Peyer's patch (tissue), 4 donors: ENCODE results near the gene TDRD12. TPM values are rescaled to one million over a fixed set of nuclear protein-coding genes. Genes with fewer than 3 reads are reported as not detected.
"Not testable (repeated sequence)": the region's sequence is repeated elsewhere in the genome, so short reads cannot be mapped to it uniquely, and the experiment has no call there.

Experiments
- DNase-seq, 3 donors: peaks; one replicate each; pipeline ENCODE4 v3.0.0-alpha.2; 2017 to 2019
- H3K27ac ChIP-seq, 4 donors: fragments of 200-600 bp; sonication (generic); one replicate each; pipeline ENCODE4 v1.5.1; 2016 to 2019
- H3K27me3 ChIP-seq, 2 donors: fragments of 200-600 bp; sonication (generic); one replicate each; pipeline ENCODE4 v1.5.1; 2019
- H3K36me3 ChIP-seq, 3 donors: fragments of 200-600 bp; sonication (generic); one replicate each; pipeline ENCODE4 v1.5.1; 2016 to 2019
- H3K4me1 ChIP-seq, 4 donors: fragments of 200-600 bp; sonication (generic); one replicate each; pipeline ENCODE4 v1.5.1; 2016 to 2019
- H3K4me3 ChIP-seq, 4 donors: fragments of 200-600 bp; sonication (generic); 1 replicate in 3 of 4; 2 replicates in 1 of 4; pipeline ENCODE4 v1.5.1; 2016 to 2019; ENCODE audit warnings: mild to moderate bottlenecking in 1 of 4
- H3K9me3 ChIP-seq, 4 donors: fragments of 200-600 bp; sonication (generic); one replicate each; pipeline ENCODE4 v1.5.1; 2016 to 2019; ENCODE audit warnings: mild to moderate bottlenecking in 1 of 4
- POLR2A ChIP-seq, 2 donors: fragments of 450-650 bp; IDR thresholded peaks; one replicate each; pipeline ENCODE4 v1.5.1; 2017; ENCODE audit warnings: antibody characterized with exemption in 2 of 2, mild to moderate bottlenecking in 2 of 2, moderate library complexity in 2 of 2
- total RNA-seq, 4 donors: library from RNA; depleted of rRNA; stranded (reverse); fragments of >200 nt; gene quantifications; one replicate each; pipeline ENCODE4 v1.1.0, GENCODE V29; 2016
- TF ChIP-seq, protein P1 (sequence below), 6 experiments: fragments of 450-650 bp in 4 of 6; fragments of 200-600 bp in 2 of 6; sonication (generic) in 1 of 6; IDR thresholded peaks; one replicate each; pipeline ENCODE4 v1.5.1; 2017 to 2019; ENCODE audit warnings: antibody characterized with exemption in 6 of 6, mild to moderate bottlenecking in 3 of 6, moderate library complexity in 1 of 6

Gene TDRD12
- total RNA-seq, 4 donors from 2014 or later = 1.7 TPM; not detected in 3

GRCh38 chr19:32702010-32702409 is 17.6 kb upstream of the TDRD12 start:
- H3K27ac ChIP-seq = no peak overlapping the region
- H3K36me3 ChIP-seq = peaks cover 0 to 40% (median 0%) of the 10 kb centered on the region in 3 donors
- H3K4me1 ChIP-seq = peaks cover 0 to 9% (median 0%) of the 10 kb centered on the region in 4 donors
- peak in 1 of 3 donors; percentile 70 for DNase-seq
- peaks cover 0 to 11% (median 4%) of the 10 kb centered on the region in 4 donors for H3K9me3 ChIP-seq
- no peaks in the 10 kb centered on the region for H3K27me3 ChIP-seq
- H3K4me3 ChIP-seq = no peak overlapping the region
- TF ChIP-seq, protein P1, sequence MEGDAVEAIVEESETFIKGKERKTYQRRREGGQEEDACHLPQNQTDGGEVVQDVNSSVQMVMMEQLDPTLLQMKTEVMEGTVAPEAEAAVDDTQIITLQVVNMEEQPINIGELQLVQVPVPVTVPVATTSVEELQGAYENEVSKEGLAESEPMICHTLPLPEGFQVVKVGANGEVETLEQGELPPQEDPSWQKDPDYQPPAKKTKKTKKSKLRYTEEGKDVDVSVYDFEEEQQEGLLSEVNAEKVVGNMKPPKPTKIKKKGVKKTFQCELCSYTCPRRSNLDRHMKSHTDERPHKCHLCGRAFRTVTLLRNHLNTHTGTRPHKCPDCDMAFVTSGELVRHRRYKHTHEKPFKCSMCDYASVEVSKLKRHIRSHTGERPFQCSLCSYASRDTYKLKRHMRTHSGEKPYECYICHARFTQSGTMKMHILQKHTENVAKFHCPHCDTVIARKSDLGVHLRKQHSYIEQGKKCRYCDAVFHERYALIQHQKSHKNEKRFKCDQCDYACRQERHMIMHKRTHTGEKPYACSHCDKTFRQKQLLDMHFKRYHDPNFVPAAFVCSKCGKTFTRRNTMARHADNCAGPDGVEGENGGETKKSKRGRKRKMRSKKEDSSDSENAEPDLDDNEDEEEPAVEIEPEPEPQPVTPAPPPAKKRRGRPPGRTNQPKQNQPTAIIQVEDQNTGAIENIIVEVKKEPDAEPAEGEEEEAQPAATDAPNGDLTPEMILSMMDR (IDR thresholded peaks at IDR 0.05) = no peak
- TF ChIP-seq POLR2A (IDR thresholded peaks at IDR 0.05) = no peak

DNA sequence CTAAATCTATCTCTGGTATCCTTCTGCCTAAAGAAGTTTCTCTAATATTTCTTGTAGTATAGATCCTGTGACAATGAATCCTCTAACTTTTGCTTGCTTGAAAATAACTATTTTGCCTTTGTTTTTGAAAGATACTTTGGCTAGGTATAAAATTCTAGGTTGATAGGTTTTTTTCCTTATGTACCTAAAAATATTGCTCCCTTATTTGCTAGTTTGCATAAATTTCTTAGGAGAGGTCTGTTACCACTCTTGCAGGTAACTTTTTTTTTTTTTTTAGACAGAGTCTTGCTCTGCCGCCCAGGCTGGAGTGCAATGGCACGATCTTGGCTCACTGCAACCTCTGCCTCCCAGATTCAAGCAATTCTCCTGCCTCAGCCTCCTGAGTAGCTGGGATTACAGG is 15.6 kb upstream of the TDRD12 start:
- not testable (repeated sequence) for H3K27ac ChIP-seq, H3K4me1 ChIP-seq, DNase-seq, H3K27me3 ChIP-seq, H3K4me3 ChIP-seq
- Histone ChIP-seq H3K36me3 (peaks cover 0 to 30% (median 0%) of the 10 kb centered on the region in 3 donors), H3K9me3 (peaks cover 0 to 11% (median 4%) of the 10 kb centered on the region in 4 donors)

DNA sequence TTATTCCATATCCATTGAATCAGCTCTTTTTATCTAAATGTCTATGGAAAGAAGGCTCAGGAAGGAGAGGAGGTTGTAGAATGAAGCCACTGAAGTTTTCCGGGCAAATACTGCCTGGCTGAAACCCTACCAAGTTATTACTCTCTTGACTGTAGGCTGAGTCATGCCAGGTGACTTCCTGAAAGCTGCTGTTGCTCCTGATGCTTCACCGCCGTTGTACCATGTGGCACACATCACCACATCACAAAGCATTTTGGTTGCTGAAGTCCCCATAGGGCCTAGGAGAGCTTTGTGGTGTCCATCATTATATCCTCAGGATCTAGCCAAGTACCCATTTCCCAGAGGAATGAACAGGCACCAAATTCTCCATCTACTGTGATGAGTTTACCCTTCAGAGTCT is 11.1 kb upstream of the TDRD12 start:
- peaks cover 0 to 52% (median 0%) of the 10 kb centered on the region in 3 donors for H3K36me3 ChIP-seq
- TF ChIP-seq, protein P1 (IDR thresholded peaks at IDR 0.05) = no peak
- TF ChIP-seq POLR2A (IDR thresholded peaks at IDR 0.05) = no peak
- peaks cover 0 to 11% (median 4%) of the 10 kb centered on the region in 4 donors for H3K9me3 ChIP-seq
- no peaks in the 10 kb centered on the region for H3K4me1 ChIP-seq
- no peak overlapping the region for H3K27ac ChIP-seq
- H3K27me3 ChIP-seq = no peaks in the 10 kb centered on the region
- H3K4me3 ChIP-seq = no peak overlapping the region
- DNase-seq = no peak

DNA sequence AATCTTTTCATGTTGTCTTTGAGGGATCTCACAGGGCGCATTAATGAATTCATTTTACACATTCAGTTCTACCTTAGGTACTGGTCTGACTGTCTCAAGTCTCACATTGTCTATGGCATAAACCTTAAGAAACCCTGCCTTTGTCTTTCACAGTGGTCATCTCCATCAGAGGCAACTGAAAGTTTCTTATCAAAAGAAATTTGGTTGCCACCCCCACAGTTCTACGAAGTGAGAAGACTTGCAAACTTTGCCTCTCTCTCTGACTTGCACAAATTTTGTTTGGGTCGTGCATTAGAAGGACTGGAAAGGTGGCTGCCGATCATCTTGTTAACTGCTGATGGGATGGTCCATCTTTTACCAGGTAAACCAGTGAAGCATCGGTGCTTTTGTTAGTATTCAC is 10.5 kb upstream of the TDRD12 start:
- DNase-seq = no peak
- peaks cover 0 to 57% (median 0%) of the 10 kb centered on the region in 3 donors for H3K36me3 ChIP-seq

DNA sequence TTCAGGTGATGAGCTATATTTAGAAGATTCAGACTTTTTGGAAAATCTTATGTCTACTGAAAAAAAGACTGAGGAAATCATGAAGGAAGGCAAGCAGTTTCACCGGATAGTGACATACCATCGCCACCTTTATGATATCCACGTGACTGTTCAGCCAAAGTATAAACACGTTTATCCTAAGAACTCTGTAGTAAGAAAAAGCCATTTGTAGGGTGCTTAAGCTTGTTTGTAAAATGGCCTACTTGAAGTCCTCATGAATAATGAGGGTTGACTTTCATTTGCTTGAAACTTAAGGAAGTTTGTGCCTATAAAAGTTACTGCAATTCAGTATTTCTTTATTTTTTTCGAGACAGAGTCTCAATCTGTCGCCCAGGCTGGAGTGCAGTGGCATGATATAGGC is 7.8 kb upstream of the TDRD12 start:
- H3K27me3 ChIP-seq = no peaks in the 10 kb centered on the region
- H3K4me3 ChIP-seq = no peak overlapping the region
- peaks cover 0 to 58% (median 0%) of the 10 kb centered on the region in 3 donors for H3K36me3 ChIP-seq
- H3K4me1 ChIP-seq = no peaks in the 10 kb centered on the region
- H3K27ac ChIP-seq = no peak overlapping the region
- no peak for DNase-seq
- H3K9me3 ChIP-seq = no peaks in the 10 kb centered on the region
- no peak for TF ChIP-seq POLR2A (IDR thresholded peaks at IDR 0.05)
- TF ChIP-seq, protein P1 (IDR thresholded peaks at IDR 0.05) = no peak

More for the DNA sequence above, 10.5 kb upstream of the TDRD12 start:
- Histone ChIP-seq H3K4me3 (no peak overlapping the region), H3K27me3 (no peaks in the 10 kb centered on the region), H3K9me3 (peaks cover 0 to 7% (median 3%) of the 10 kb centered on the region in 4 donors), H3K4me1 (no peaks in the 10 kb centered on the region), H3K27ac (no peak overlapping the region)
- TF ChIP-seq POLR2A (IDR thresholded peaks at IDR 0.05) = no peak
- TF ChIP-seq, protein P1 (IDR thresholded peaks at IDR 0.05) = no peak

GRCh38 chr19:32716203-32716602 is 3.4 kb upstream of the TDRD12 start:
- H3K27ac ChIP-seq, H3K27me3 ChIP-seq, DNase-seq, H3K4me3 ChIP-seq, H3K9me3 ChIP-seq, H3K4me1 ChIP-seq: not testable (repeated sequence)
- H3K36me3 ChIP-seq = peaks cover 0 to 38% (median 0%) of the 10 kb centered on the region in 3 donors

DNA sequence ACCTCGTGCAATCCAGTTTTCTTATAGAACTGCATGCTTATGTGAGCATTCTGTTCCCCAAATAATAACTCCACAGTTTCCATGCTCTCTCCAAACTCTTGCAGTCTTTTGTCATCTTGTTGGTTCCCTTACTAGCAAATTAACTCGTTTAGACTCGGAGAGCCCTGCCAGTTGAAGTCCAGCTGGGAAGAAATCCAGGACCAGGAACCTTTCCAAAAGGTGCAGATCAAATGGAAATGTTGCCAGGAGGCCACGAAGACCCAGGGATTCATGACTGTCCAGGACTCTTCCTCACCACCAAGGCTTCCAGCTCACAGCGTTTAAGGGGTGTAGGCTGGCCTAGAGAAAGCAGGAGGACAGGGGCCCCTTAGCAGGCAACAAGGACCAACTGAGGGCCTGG is 2.1 kb upstream of the TDRD12 start:
- no peaks in the 10 kb centered on the region for H3K27me3 ChIP-seq
- no peaks in the 10 kb centered on the region for H3K9me3 ChIP-seq
- H3K27ac ChIP-seq = no peak overlapping the region
- H3K4me3 ChIP-seq = no peak overlapping the region
- H3K36me3 ChIP-seq = peaks cover 0 to 29% (median 0%) of the 10 kb centered on the region in 3 donors
- TF ChIP-seq, protein P1 (IDR thresholded peaks at IDR 0.05) = no peak
- no peak for TF ChIP-seq POLR2A (IDR thresholded peaks at IDR 0.05)
- H3K4me1 ChIP-seq = no peaks in the 10 kb centered on the region
- DNase-seq = no peak
